Calu3 (cell line): ENCODE results near the gene PCYT2. TPM values are rescaled to one million over a fixed set of nuclear protein-coding genes. Genes with fewer than 3 reads are reported as not detected.

Experiments used
- BruUV-seq: library from RNA; stranded (reverse); fragments of 400-500 nt; replicated peaks from 2 replicates; lab custom pipeline; 2021; lab: Mats Ljungman, UMichigan
- CTCF ChIA-PET: fragments of 300-600 bp; sonication (Branson Sonifier 250); formaldehyde crosslinking; loops from one replicate; lab custom pipeline; 2022; ENCODE audit warnings: antibody characterized with exemption; lab: Charles Lee
- DNase-seq: peaks from one replicate; pipeline ENCODE4 v3.0.0; 2022
- H3K27ac Mint-ChIP-seq: one replicate; pipeline ENCODE4 v1.8.0; 2022; ENCODE audit warnings: mixed read lengths; ENCODE audit not compliant: unreplicated experiment
- H3K27me3 Mint-ChIP-seq: one replicate; pipeline ENCODE4 v1.8.0; 2022; ENCODE audit warnings: mixed read lengths; ENCODE audit not compliant: unreplicated experiment
- H3K36me3 Mint-ChIP-seq: one replicate; pipeline ENCODE4 v1.8.0; 2022; ENCODE audit warnings: mild to moderate bottlenecking, moderate library complexity, mixed read lengths; ENCODE audit not compliant: insufficient read depth, unreplicated experiment
- H3K4me1 Mint-ChIP-seq: one replicate; pipeline ENCODE4 v1.8.0; 2022; ENCODE audit warnings: mild to moderate bottlenecking, low read depth, mixed read lengths; ENCODE audit not compliant: unreplicated experiment
- H3K4me3 Mint-ChIP-seq: one replicate; pipeline ENCODE4 v1.8.0; 2022; ENCODE audit warnings: mild to moderate bottlenecking, low read depth, moderate library complexity, mixed read lengths; ENCODE audit not compliant: unreplicated experiment
- H3K9me3 Mint-ChIP-seq: one replicate; pipeline ENCODE4 v1.8.0; 2022; ENCODE audit warnings: low read depth, mixed read lengths; ENCODE audit not compliant: unreplicated experiment
- intact Hi-C: fragments of 100-400 bp; cut with micrococcal nuclease; formaldehyde crosslinking; loops from one replicate; pipeline ENCODE4 v1.10.0; 2022; ENCODE audit not compliant: unreplicated experiment
- total RNA-seq: library from RNA; stranded (reverse); gene quantifications from 2 replicates; pipeline ENCODE4 v1.2.3, GENCODE V29; 2022
- TF ChIP-seq, protein P1 (sequence below): fragments of 200-600 bp; IDR thresholded peaks from one replicate; pipeline ENCODE4 v1.8.0; 2022; ENCODE audit warnings: antibody characterized with exemption; ENCODE audit not compliant: unreplicated experiment

PCYT2 gene
- total RNA-seq, 1 experiment from 2014 or later: 58.4 TPM

DNA sequence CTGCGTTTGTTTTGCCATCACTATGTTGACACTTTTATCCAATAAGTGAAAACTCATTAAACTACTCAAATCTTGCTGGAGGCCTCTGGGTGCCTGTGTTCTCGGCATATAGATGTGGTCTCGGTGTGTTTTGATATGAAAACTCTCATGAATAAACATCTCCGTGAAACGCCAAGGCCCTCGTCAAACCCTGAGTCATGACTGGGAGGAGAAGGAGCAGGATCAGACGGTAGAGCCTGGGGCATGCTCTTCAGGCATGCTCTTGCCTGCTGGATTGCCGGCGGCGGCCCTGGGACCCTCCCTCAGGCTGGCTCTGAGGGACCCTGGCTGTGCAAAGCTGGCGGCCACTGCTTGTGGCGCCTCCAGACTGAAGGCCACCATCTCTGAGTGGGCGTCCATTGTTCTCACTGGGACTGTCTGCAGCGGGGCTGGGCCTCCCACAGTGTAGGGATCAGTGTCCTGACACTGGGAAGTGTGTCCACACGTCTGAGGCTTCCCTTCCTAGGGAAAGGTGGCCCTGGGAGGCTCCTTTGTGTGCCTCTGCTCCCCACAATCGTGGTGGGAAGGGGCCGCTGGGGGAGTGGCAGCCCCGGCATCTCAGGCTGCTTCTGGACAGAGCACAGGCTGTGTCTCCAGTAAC, 10.9 kb downstream of the PCYT2 start:
- no peaks in the 10 kb centered on the region for H3K9me3 Mint-ChIP-seq
- CTCF ChIA-PET: no interaction called here
- no peak for DNase-seq
- peaks cover 16% of the 10 kb centered on the region for H3K27me3 Mint-ChIP-seq
- intact Hi-C loops: no loop called here
- peaks cover 44% of the 10 kb centered on the region for H3K36me3 Mint-ChIP-seq
- H3K4me3 Mint-ChIP-seq: no peak overlapping the region
- BruUV-seq: no TSS peak
- TF ChIP-seq, protein P1, sequence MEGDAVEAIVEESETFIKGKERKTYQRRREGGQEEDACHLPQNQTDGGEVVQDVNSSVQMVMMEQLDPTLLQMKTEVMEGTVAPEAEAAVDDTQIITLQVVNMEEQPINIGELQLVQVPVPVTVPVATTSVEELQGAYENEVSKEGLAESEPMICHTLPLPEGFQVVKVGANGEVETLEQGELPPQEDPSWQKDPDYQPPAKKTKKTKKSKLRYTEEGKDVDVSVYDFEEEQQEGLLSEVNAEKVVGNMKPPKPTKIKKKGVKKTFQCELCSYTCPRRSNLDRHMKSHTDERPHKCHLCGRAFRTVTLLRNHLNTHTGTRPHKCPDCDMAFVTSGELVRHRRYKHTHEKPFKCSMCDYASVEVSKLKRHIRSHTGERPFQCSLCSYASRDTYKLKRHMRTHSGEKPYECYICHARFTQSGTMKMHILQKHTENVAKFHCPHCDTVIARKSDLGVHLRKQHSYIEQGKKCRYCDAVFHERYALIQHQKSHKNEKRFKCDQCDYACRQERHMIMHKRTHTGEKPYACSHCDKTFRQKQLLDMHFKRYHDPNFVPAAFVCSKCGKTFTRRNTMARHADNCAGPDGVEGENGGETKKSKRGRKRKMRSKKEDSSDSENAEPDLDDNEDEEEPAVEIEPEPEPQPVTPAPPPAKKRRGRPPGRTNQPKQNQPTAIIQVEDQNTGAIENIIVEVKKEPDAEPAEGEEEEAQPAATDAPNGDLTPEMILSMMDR: no peak
- no peaks in the 10 kb centered on the region for H3K4me1 Mint-ChIP-seq
- H3K27ac Mint-ChIP-seq: peak overlapping the region; percentile 33

DNA sequence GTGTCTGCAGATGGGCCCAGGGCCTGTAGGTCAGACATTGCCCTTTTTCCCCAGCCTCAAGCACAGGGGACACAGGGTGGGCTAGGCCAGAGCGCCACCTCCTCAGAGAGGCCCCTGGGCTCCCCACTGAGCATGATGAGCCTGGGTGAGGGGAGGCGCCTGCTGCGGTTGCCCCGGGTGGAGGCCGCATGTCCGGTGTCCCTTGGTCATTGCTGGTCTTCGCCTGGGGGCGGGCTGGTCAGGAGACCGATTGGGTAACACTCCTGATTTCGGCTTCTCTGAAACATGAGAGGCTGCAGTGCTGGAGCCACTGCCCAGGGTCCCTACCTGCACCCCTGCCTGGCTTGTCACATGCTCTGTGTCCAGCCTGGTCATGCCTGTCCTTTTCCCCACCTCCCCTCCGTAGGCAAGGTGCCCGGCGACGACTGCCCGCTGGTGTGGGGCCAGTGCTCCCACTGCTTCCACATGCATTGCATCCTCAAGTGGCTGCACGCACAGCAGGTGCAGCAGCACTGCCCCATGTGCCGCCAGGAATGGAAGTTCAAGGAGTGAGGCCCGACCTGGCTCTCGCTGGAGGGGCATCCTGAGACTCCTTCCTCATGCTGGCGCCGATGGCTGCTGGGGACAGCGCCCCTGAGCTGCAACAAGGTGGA, 11.6 kb downstream of the PCYT2 start:
- intact Hi-C loops: no loop called here
- TF ChIP-seq, protein P1: no peak
- no peaks in the 10 kb centered on the region for H3K9me3 Mint-ChIP-seq
- H3K4me1 Mint-ChIP-seq: no peaks in the 10 kb centered on the region
- H3K36me3 Mint-ChIP-seq: peaks cover 51% of the 10 kb centered on the region
- CTCF ChIA-PET: no interaction called here
- no peak overlapping the region for H3K4me3 Mint-ChIP-seq
- BruUV-seq: no TSS peak
- H3K27me3 Mint-ChIP-seq: peaks cover 16% of the 10 kb centered on the region
- no peak for DNase-seq
- H3K27ac Mint-ChIP-seq: no peak overlapping the region

DNA sequence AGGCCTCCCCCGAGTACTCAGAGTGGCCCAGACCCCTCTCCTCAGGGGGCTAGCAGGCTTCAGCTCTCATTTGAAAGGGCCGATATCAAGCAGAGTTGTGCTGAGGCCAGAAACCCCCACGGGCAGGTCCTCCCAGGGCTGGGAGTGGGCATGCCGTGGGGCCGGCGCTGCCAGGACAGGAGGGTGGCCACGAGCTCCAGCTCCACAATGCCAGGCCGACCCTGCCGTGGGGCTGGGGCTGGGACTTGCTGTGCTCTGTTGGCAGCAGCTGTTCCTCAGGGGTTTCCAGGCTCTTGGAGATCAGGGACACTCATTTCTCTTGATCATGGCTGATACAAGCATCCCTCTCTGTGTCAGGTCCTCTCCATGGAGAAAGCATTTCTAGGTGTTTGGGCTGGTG, 12.3 kb downstream of the PCYT2 start:
- Mint-ChIP-seq H3K9me3 (no peaks in the 10 kb centered on the region), H3K4me3 (no peak overlapping the region), H3K27ac (no peak overlapping the region), H3K27me3 (peaks cover 16% of the 10 kb centered on the region), H3K36me3 (peaks cover 53% of the 10 kb centered on the region), H3K4me1 (no peaks in the 10 kb centered on the region)
- intact Hi-C loops: no loop called here
- DNase-seq: no peak
- TF ChIP-seq, protein P1: no peak
- CTCF ChIA-PET: no interaction called here
- no TSS peak for BruUV-seq

DNA sequence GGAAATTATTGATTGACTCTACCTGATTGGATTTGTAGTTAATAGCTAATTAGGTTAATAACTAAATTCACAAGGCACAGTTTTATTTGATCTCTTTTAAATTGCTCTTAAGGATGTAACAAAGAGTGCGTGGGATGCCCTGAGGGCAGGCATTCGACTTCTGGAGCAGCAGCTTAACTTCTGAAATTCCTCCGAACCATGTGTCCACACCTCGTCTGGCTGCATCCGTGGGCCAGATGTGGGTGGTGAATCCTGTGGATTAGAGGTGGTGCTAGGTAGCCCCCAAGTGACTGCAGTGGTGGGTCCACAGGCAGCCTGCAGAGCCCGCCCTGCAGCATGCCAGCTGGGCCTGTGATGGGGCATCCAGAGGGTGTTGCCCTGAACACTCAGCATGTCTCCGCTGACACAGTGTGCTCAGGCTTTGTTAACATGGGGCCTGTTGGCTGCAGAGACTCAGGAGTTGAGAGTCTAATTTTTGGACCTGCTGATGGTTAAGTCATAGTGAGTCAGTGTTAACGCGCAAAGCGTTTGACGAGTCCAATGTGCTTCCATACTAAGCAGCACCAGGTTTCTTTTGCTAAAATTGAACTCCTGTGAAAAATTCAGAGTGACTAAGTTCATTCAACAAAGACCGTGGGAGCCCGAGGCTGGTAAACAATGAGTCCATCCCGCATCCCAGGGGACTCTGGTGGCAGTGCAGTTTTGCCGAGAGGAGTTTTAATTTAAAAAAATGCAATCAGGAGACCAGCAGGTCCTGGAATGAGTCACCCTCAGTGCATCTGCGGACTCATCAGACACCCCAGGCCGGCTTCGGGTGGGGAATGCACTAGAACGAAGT, 13.0 kb downstream of the PCYT2 start:
- Mint-ChIP-seq H3K4me1 (no peaks in the 10 kb centered on the region), H3K36me3 (peaks cover 55% of the 10 kb centered on the region), H3K27me3 (peaks cover 16% of the 10 kb centered on the region), H3K9me3 (no peaks in the 10 kb centered on the region), H3K4me3 (no peak overlapping the region), H3K27ac (no peak overlapping the region)
- TF ChIP-seq, protein P1: no peak
- no peak for DNase-seq
- intact Hi-C loops: no loop called here
- no TSS peak for BruUV-seq
- CTCF ChIA-PET: no interaction called here
